ENCODE measurements around the gene TOX3.

TOX3 gene

GRCh38 chr16:52547004-52547833, at the start of gene TOX3 (continued):
- TF ChIP-seq KLF7 (tag by site-specific recombination; IDR thresholded peaks at IDR 0.05; ENCODE audit: borderline replicate concordance) (peak; percentile 20; the same call in 1 of the 2 replicates), ZNF416 (tag by site-specific recombination; IDR thresholded peaks at IDR 0.05) (no peak), SP2 (tag by site-specific recombination; IDR thresholded peaks at IDR 0.05) (peak; percentile 22; the same call in 1 of the 2 replicates), KLF16 (tag by site-specific recombination; IDR thresholded peaks at IDR 0.05) (peak; percentile 70), ZNF423 (tag by site-specific recombination; IDR thresholded peaks at IDR 0.05) (no peak), ZNF704 (tag by site-specific recombination; IDR thresholded peaks at IDR 0.05) (no peak), ZNF266 (tag by site-specific recombination; IDR thresholded peaks at IDR 0.05; ENCODE audit: low read depth) (no peak), ZNF274 (IDR thresholded peaks at IDR 0.05; ENCODE audit: low read length) (no peak), ZNF274 (tag by site-specific recombination; IDR thresholded peaks at IDR 0.05; ENCODE audit: borderline replicate concordance) (no peak), ZNF26 (tag by site-specific recombination; IDR thresholded peaks at IDR 0.05) (no peak), ZSCAN4 (tag by site-specific recombination; IDR thresholded peaks at IDR 0.05) (no peak), ZIC2 (tag by site-specific recombination; IDR thresholded peaks at IDR 0.05) (peak; percentile 26; the same call in 1 of the 2 replicates), MEIS1 (CRISPR knock-in tag; IDR thresholded peaks at IDR 0.05; ENCODE audit: borderline replicate concordance) (no peak), ZNF747 (tag by site-specific recombination; IDR thresholded peaks at IDR 0.05) (no peak), HIC1 (tag by site-specific recombination; IDR thresholded peaks at IDR 0.05) (no peak), ZNF133 (tag by site-specific recombination; IDR thresholded peaks at IDR 0.05) (no peak), PRDM10 (tag by site-specific recombination; IDR thresholded peaks at IDR 0.05) (0 out of 2 replicates have a peak, but pooled peaks have one; percentile 43), ZNF2 (tag by site-specific recombination; IDR thresholded peaks at IDR 0.05) (no peak), ZNF132 (tag by site-specific recombination; IDR thresholded peaks at IDR 0.05; ENCODE audit: borderline replicate concordance) (no peak), GLI2 (tag by site-specific recombination; IDR thresholded peaks at IDR 0.05; ENCODE audit: borderline replicate concordance, low read depth) (no peak), ZNF398 (tag by site-specific recombination; IDR thresholded peaks at IDR 0.05) (peak; percentile 82), ZNF404 (tag by site-specific recombination; IDR thresholded peaks at IDR 0.05) (no peak), ZBTB8A (tag by site-specific recombination; IDR thresholded peaks at IDR 0.05) (no peak)

All from HEK293 (cell line).